ENCODE measurements around the gene GNL2. TPM values are rescaled to one million over a fixed set of nuclear protein-coding genes. Genes with fewer than 3 reads are reported as not detected.

Gene GNL2
- total RNA-seq, 1 donor, result 72.7 TPM

GRCh38 chr1:37559080-37559479, 36.7 kb downstream of the GNL2 start:
- no peak overlapping the region for H3K4me3 ChIP-seq (ENCODE audit: low read depth, low read length)
- DNase-seq (ENCODE audit: low read depth), result no peak
- TF ChIP-seq, protein P1, sequence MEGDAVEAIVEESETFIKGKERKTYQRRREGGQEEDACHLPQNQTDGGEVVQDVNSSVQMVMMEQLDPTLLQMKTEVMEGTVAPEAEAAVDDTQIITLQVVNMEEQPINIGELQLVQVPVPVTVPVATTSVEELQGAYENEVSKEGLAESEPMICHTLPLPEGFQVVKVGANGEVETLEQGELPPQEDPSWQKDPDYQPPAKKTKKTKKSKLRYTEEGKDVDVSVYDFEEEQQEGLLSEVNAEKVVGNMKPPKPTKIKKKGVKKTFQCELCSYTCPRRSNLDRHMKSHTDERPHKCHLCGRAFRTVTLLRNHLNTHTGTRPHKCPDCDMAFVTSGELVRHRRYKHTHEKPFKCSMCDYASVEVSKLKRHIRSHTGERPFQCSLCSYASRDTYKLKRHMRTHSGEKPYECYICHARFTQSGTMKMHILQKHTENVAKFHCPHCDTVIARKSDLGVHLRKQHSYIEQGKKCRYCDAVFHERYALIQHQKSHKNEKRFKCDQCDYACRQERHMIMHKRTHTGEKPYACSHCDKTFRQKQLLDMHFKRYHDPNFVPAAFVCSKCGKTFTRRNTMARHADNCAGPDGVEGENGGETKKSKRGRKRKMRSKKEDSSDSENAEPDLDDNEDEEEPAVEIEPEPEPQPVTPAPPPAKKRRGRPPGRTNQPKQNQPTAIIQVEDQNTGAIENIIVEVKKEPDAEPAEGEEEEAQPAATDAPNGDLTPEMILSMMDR (IDR thresholded peaks at IDR 0.05; ENCODE audit: insufficient read depth, low read length), result no peak

DNA sequence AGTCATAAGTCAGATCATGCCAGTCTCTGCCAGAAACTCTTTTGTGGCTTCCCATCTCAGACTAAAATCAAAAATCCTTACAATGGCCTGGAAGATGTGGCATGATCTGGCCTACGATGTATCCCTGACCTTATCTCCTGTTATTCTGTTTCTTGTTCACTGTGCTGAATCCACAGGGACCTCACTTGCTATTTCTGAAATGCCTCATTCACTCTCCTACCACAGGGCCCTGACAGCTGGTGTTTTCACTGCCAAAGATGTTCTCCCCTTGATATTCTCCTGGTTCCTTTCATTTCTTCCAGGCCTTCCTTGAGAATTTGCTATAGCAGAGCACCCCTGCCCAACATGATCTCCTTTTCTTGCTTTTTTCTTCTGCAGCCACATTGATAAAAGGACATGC, 37.3 kb downstream of the GNL2 start:
- H3K4me3 ChIP-seq (ENCODE audit: low read depth, low read length), result no peak overlapping the region
- TF ChIP-seq, protein P1 (IDR thresholded peaks at IDR 0.05; ENCODE audit: insufficient read depth, low read length), result no peak
- DNase-seq (ENCODE audit: low read depth), result no peak

GRCh38 chr1:37557402-37557801, 38.3 kb downstream of the GNL2 start:
- peak overlapping the region; percentile 61 for H3K4me3 ChIP-seq (ENCODE audit: low read depth, low read length)
- TF ChIP-seq, protein P1 (IDR thresholded peaks at IDR 0.05; ENCODE audit: insufficient read depth, low read length), result no peak
- no peak for DNase-seq (ENCODE audit: low read depth)

GRCh38 chr1:37556712-37557196, 39.0 kb downstream of the GNL2 start, which contains the start of gene DNALI1:
DNALI1 (plus strand) TSS chr1:37556940; CDS start chr1:37556995, 55 bp downstream.
- DNase-seq (ENCODE audit: low read depth), result peak; percentile 85
- TF ChIP-seq, protein P1 (IDR thresholded peaks at IDR 0.05; ENCODE audit: insufficient read depth, low read length), result no peak
- peak within 1 kb of the TSS; percentile 61 for H3K4me3 ChIP-seq (ENCODE audit: low read depth, low read length)

DNA sequence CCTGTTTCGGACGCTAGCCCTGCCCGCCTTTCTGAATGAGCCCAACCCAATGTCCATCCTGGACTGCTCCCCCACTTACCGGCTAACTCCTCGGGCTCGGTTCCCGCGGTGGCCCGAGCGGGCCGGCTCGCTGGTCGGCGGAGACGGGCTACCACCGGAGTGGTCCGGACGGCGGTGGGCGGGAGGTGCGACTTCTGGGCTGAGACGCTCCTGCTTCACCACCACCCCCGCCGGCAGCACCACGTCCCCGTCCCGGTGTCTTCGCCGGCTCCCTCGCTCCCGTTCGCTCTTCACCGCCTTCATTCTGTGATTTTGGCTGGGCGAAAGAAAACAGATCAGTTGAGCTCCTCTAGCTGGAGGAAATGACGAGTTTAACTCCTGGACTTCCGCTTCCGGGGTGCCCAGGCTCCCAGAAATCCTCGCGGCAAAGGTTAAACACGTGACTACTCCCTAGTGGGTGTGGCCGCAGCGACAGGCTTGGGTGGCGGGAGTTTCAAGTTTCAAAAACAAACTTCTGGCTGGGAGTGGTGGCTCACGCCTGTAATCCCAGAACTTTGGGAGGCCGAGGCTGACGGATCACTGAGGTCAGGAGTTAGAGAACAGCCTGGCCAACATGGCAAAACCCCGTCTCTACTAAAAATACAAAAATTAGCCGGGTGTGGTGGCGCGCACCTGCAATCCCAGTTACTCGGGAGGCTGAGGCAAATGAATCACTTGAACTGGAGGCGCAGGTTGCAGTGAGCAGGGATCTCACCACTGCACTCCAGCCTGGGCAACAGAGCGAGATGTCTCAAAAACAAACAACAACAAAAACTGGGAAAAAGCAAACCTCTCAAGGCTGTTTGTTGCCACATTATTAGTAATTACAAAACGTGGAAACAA, 41.6 kb downstream of the GNL2 start, which contains the start of gene SNIP1:
SNIP1 (minus strand) TSS at position 367 of the 882 bp plus-strand sequence; CDS start at position 303, 64 bp downstream.
- peak within 1 kb of the TSS; percentile 100 for H3K4me3 ChIP-seq (ENCODE audit: low read depth, low read length)
- DNase-seq (ENCODE audit: low read depth), result peak; percentile 90
- TF ChIP-seq, protein P1 (IDR thresholded peaks at IDR 0.05; ENCODE audit: insufficient read depth, low read length), result no peak

- TF ChIP-seq, protein P1 (IDR thresholded peaks at IDR 0.05; ENCODE audit: insufficient read depth, low read length), result no peak
- DNase-seq (ENCODE audit: low read depth), result no peak
- peak overlapping the region; percentile 100 for H3K4me3 ChIP-seq (ENCODE audit: low read depth, low read length)
Observed at GRCh38 chr1:37553598-37553926, 42.2 kb downstream of the GNL2 start.
